DND-41 (cell line): Measurements from ENCODE around the gene WDR70.
"Not testable (repeated sequence)": the region's sequence is repeated elsewhere in the genome, so short reads cannot be mapped to it uniquely, and the experiment has no call there.

Experiments used
- ATAC-seq: fragments of 200-7000 bp; cut with Tn5 transposase; 3 replicates; pipeline ENCODE4 v1.9.1; 2021; ENCODE audit warnings: low read depth; ENCODE audit not compliant: insufficient read depth
- DNase-seq: peaks from one replicate; pipeline ENCODE4 v3.0.0-alpha.2; 2020
- H2AFZ ChIP-seq: 2 replicates; pipeline ENCODE4 v1.6.0; 2012; ENCODE audit warnings: low read depth, low read length
- H3K27ac ChIP-seq: 2 replicates; pipeline ENCODE4 v1.5.1; 2012; ENCODE audit warnings: low read length, inconsistent platforms
- H3K27me3 ChIP-seq: fragments of 200-600 bp; sonication (generic); 2 replicates; pipeline ENCODE4 v1.6.0; 2012; ENCODE audit warnings: low read length, mild to moderate bottlenecking, inconsistent platforms; ENCODE audit not compliant: insufficient read depth, poor library complexity
- H3K36me3 ChIP-seq: 2 replicates; pipeline ENCODE4 v1.5.1; 2012; ENCODE audit warnings: low read length, inconsistent platforms; ENCODE audit not compliant: insufficient read depth
- H3K4me1 ChIP-seq: 2 replicates; pipeline ENCODE4 v1.5.1; 2012; ENCODE audit warnings: mild to moderate bottlenecking, low read length; ENCODE audit not compliant: insufficient read depth
- H3K4me2 ChIP-seq: 2 replicates; pipeline ENCODE4 v1.6.0; 2012; ENCODE audit warnings: mild to moderate bottlenecking, moderate library complexity, low read length, inconsistent platforms; ENCODE audit not compliant: insufficient read depth
- H3K4me3 ChIP-seq, 2 experiments: fragments of 200-600 bp in 1 of 2; shearing (Covaris generic) in 1 of 2; 2 replicates each; pipeline ENCODE4 v1.5.1; 2012 to 2016; ENCODE audit warnings: inconsistent platforms in 2 of 2, low read length in 2 of 2, mild to moderate bottlenecking in 2 of 2, low read depth in 1 of 2, moderate library complexity in 1 of 2
- H3K79me2 ChIP-seq: 2 replicates; pipeline ENCODE4 v1.6.0; 2012; ENCODE audit warnings: low read length, inconsistent platforms; ENCODE audit not compliant: insufficient read depth
- H3K9ac ChIP-seq: 2 replicates; pipeline ENCODE4 v1.6.0; 2012; ENCODE audit warnings: low read depth, mild to moderate bottlenecking, inconsistent platforms, low read length, moderate library complexity
- H3K9me3 ChIP-seq: 2 replicates; pipeline ENCODE4 v1.5.1; 2012; ENCODE audit warnings: low read length, moderate library complexity, mild to moderate bottlenecking, inconsistent platforms; ENCODE audit not compliant: insufficient read depth, severe bottlenecking
- H4K20me1 ChIP-seq: 2 replicates; pipeline ENCODE4 v1.6.0; 2012; ENCODE audit warnings: low read length; ENCODE audit not compliant: insufficient read depth
- EZH2 ChIP-seq: IDR thresholded peaks from 3 replicates; pipeline ENCODE4 v1.6.1; 2012; ENCODE audit warnings: borderline replicate concordance, low read depth, mild to moderate bottlenecking, moderate library complexity, low read length, inconsistent platforms; ENCODE audit not compliant: severe bottlenecking
- TF ChIP-seq, protein P1 (sequence below): IDR thresholded peaks from 2 replicates; pipeline ENCODE4 v1.5.1; 2012; ENCODE audit warnings: borderline replicate concordance, low read length, moderate library complexity, mild to moderate bottlenecking; ENCODE audit not compliant: poor library complexity, severe bottlenecking; ENCODE audit errors: extremely low read depth

WDR70 gene

DNA sequence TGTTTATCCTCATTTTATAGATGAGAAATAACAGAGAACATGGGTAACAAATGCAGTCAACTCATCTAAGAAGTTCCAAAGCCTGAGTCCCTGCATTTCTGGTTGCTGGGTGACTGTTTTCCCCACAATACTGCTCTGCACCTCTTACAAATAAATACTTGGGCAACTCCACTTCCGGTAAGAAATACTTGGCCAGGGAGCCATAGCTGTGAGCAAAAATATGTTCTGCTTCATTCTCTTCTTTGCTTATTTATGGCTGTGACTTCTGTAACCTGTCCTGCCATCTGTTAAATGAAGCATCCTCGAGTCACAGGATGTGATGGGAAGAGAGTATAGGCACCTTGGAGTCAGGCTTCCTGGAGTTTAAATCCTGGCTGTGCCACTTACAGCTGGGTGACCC is 410.9 kb downstream of the WDR70 start:
- no peak for TF ChIP-seq EZH2
- TF ChIP-seq, protein P1, sequence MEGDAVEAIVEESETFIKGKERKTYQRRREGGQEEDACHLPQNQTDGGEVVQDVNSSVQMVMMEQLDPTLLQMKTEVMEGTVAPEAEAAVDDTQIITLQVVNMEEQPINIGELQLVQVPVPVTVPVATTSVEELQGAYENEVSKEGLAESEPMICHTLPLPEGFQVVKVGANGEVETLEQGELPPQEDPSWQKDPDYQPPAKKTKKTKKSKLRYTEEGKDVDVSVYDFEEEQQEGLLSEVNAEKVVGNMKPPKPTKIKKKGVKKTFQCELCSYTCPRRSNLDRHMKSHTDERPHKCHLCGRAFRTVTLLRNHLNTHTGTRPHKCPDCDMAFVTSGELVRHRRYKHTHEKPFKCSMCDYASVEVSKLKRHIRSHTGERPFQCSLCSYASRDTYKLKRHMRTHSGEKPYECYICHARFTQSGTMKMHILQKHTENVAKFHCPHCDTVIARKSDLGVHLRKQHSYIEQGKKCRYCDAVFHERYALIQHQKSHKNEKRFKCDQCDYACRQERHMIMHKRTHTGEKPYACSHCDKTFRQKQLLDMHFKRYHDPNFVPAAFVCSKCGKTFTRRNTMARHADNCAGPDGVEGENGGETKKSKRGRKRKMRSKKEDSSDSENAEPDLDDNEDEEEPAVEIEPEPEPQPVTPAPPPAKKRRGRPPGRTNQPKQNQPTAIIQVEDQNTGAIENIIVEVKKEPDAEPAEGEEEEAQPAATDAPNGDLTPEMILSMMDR: no peak
- no peak overlapping the region for H3K27ac ChIP-seq
- H3K27me3 ChIP-seq: no peaks in the 10 kb centered on the region
- no peak for DNase-seq
- H3K9me3 ChIP-seq: no peaks in the 10 kb centered on the region
- H2AFZ ChIP-seq: no peak overlapping the region
- H3K36me3 ChIP-seq: no peaks in the 10 kb centered on the region
- ATAC-seq: no peak
- H3K4me3 ChIP-seq: no peak overlapping the region
- no peaks in the 10 kb centered on the region for H4K20me1 ChIP-seq
- no peak overlapping the region for H3K4me2 ChIP-seq
- no peak overlapping the region for H3K9ac ChIP-seq
- H3K4me1 ChIP-seq: no peaks in the 10 kb centered on the region
- H3K79me2 ChIP-seq: no peaks in the 10 kb centered on the region

DNA sequence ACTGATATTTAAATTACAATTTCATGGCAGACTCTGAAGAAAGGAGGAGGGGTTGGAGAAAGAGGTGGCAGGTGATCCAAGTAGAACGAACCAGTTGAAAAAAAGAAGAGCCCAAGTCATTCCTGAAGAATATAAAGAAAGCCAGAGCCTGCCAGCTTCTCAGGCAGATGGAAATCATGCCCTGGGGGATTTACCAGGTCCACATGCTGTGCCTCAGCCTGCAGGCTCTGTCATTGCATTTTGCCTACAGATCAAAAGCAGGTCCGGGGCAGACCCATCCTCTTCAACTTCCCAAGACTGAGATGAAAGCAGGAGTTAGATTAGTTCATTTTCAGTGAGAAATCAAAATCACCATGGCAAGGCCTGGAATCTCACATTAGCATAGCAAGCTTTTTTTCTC is 412.2 kb downstream of the WDR70 start:
- H3K4me3 ChIP-seq: no peak overlapping the region
- DNase-seq (no peak), ATAC-seq (no peak)
- no peaks in the 10 kb centered on the region for H4K20me1 ChIP-seq
- no peaks in the 10 kb centered on the region for H3K4me1 ChIP-seq
- TF ChIP-seq, protein P1: no peak
- TF ChIP-seq EZH2: no peak
- no peaks in the 10 kb centered on the region for H3K36me3 ChIP-seq
- no peaks in the 10 kb centered on the region for H3K9me3 ChIP-seq
- no peaks in the 10 kb centered on the region for H3K27me3 ChIP-seq
- H3K79me2 ChIP-seq: no peaks in the 10 kb centered on the region
- no peak overlapping the region for H3K9ac ChIP-seq
- H3K27ac ChIP-seq: no peak overlapping the region
- H3K4me2 ChIP-seq: no peak overlapping the region
- H2AFZ ChIP-seq: no peak overlapping the region

DNA sequence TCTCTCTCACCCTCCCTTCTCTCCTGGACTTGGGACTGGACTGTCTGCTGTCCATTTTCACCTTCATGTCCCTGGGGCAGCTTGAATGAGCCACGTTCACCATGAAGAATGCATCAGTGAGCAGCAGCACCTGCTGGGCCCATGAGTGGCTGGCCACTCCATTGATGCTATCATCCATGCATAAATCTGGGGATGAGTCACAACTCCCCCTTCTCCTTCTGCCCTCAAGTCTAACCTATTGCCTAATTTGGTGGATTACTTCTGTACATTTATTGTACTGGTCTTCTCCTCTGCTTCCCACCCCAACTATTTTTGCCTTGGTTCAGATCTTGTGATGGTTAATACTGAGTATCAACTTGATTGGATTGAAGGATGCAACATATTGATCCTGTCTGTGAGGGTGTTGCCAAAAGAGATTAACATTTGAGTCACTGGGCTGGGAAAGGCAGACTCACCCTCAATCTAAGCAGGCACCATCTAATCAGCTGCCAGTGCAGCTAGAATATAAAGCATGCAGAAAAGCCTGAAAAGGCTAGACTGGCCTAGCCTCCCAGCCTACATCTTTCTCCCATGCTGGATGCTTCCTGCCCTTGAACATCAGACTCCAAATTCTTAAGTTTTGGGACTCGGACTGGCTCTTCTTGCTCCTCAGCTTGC is 414.0 kb downstream of the WDR70 start:
- H3K27me3 ChIP-seq: no peaks in the 10 kb centered on the region
- no peak overlapping the region for H3K27ac ChIP-seq
- no peak overlapping the region for H3K4me3 ChIP-seq
- H4K20me1 ChIP-seq: no peaks in the 10 kb centered on the region
- H3K9me3 ChIP-seq: no peaks in the 10 kb centered on the region
- H3K4me2 ChIP-seq: no peak overlapping the region
- H3K9ac ChIP-seq: no peak overlapping the region
- DNase-seq: no peak
- no peaks in the 10 kb centered on the region for H3K79me2 ChIP-seq
- H3K36me3 ChIP-seq: no peaks in the 10 kb centered on the region
- H2AFZ ChIP-seq: no peak overlapping the region
- no peaks in the 10 kb centered on the region for H3K4me1 ChIP-seq
- TF ChIP-seq EZH2: no peak
- TF ChIP-seq, protein P1: no peak
- no peak for ATAC-seq

DNA sequence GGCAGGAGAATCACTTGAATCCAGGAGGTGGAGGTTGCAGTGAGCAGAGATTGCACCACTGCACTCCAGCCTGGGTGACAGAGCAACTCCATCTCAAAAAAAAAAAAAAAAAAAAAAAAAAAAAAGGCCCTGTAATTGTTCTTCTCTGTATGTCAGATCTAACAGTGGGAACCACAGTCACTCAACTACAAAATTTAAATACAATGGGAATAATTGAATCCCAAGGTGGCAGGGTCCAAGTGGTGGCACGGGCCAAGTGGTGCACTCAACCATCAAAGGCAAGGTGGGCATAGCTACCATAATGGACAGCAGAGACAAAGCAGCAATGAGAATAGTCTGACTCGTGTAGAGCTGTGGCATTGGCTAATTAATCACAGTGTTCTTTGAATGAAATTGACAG is 416.2 kb downstream of the WDR70 start:
- ATAC-seq, H3K9ac ChIP-seq, H2AFZ ChIP-seq, H3K79me2 ChIP-seq, H3K4me1 ChIP-seq, H3K9me3 ChIP-seq, H4K20me1 ChIP-seq, H3K27ac ChIP-seq, H3K4me2 ChIP-seq, H3K36me3 ChIP-seq, H3K4me3 ChIP-seq, DNase-seq, H3K27me3 ChIP-seq: not testable (repeated sequence)

DNA sequence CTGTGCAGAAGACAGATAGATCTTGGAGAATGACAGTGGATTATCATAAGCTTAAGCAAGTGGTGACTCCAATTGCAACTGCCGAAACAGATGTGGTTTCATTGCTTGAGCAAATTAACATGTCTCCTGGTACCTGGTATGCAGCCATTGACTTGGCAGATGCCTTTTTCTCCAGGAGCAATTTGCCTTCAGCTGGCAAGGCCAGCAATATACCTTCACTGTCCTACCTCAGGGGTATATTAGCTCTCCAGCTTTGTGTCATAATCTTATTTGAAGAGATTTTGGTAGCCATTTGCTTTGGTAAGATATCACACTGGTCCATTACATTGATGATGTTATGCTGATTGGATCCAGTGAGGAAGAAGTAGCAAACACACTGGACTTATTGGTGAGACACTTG is 417.3 kb downstream of the WDR70 start:
- not testable (repeated sequence) for H4K20me1 ChIP-seq, H2AFZ ChIP-seq, H3K4me3 ChIP-seq, H3K4me1 ChIP-seq, ATAC-seq, H3K36me3 ChIP-seq, H3K27ac ChIP-seq, DNase-seq, H3K4me2 ChIP-seq, H3K27me3 ChIP-seq, H3K9me3 ChIP-seq, H3K79me2 ChIP-seq, H3K9ac ChIP-seq
